A549 treated with CpdA at 1 μM for 4 hours (cell line): ENCODE data around the gene DRD4. TPM values are rescaled to one million over a fixed set of nuclear protein-coding genes. Genes with fewer than 3 reads are reported as not detected.

Experiments
- total RNA-seq: library from RNA; stranded (reverse); fragments of 200-300 nt; extraction: Qiagen RNA extraction; gene quantifications from 5 replicates; pipeline ENCODE4 v1.2.3, GENCODE V29; 2022; ENCODE audit warnings: low read depth

Gene DRD4
- total RNA-seq: 0.13 to 0.41 TPM (median 0.28 TPM) in 4 of 5 replicates, not detected in the other

GRCh38 chr11:636511-637332 is at the start of gene DRD4:
Gene DRD4, plus strand, starts transcription at chr11:637269. Its CDS starts 36 bp downstream, at chr11:637305.

GRCh38 chr11:615504-616319 is 21.4 kb upstream of the DRD4 start, which contains the start of gene IRF7:
Gene IRF7, minus strand, starts transcription at chr11:615950. Its CDS starts 586 bp downstream, at chr11:615364.

GRCh38 chr11:624705-625635 is 12.1 kb upstream of the DRD4 start, which contains the start of gene CDHR5:
Gene CDHR5, minus strand, starts transcription at chr11:624955. Its CDS starts 53 bp downstream, at chr11:624902.

GRCh38 chr11:626475-627307 is 10.4 kb upstream of the DRD4 start, which contains the start of gene SCT:
Gene SCT, minus strand, starts transcription at chr11:627181. Its CDS starts 38 bp downstream, at chr11:627143.

Other genes starting within 250 kb of the DRD4 start
- gene PKP3, start 243.1 kb upstream of the DRD4 start, total RNA-seq: 31.0 to 40.9 TPM (median 35.4 TPM) in 5 replicates
- 58.8 to 99.8 TPM (median 88.2 TPM) in 5 replicates for gene SIGIRR, start 222.3 kb upstream of the DRD4 start, total RNA-seq
- 0.51 to 1.2 TPM (median 0.77 TPM) in 5 replicates for gene ANO9, start 195.3 kb upstream of the DRD4 start, total RNA-seq
- gene PTDSS2, start 187.0 kb upstream of the DRD4 start, total RNA-seq: 35.2 to 48.4 TPM (median 45.1 TPM) in 5 replicates
- 122 to 172 TPM (median 165 TPM) in 5 replicates for gene RNH1, start 130.0 kb upstream of the DRD4 start, total RNA-seq
- 92.4 to 151 TPM (median 143 TPM) in 5 replicates for gene HRAS, start 101.7 kb upstream of the DRD4 start, total RNA-seq
- gene LRRC56, start 99.7 kb upstream of the DRD4 start, total RNA-seq: 0.55 to 0.74 TPM (median 0.66 TPM) in 5 replicates
- gene LMNTD2, start 76.5 kb upstream of the DRD4 start, total RNA-seq: 2.0 to 3.5 TPM (median 2.3 TPM) in 5 replicates
- 30.8 to 37.0 TPM (median 33.0 TPM) in 5 replicates for gene RASSF7, start 76.3 kb upstream of the DRD4 start, total RNA-seq
- gene PHRF1, start 60.8 kb upstream of the DRD4 start, total RNA-seq: 28.0 to 34.8 TPM (median 34.2 TPM) in 5 replicates
- gene IRF7, start 21.3 kb upstream of the DRD4 start, total RNA-seq: 4.7 to 6.9 TPM (median 6.3 TPM) in 5 replicates
- gene CDHR5, start 12.3 kb upstream of the DRD4 start, total RNA-seq: 0.03 to 0.19 TPM (median 0.03 TPM) in 3 of 5 replicates, not detected in the others
- gene SCT, start 10.1 kb upstream of the DRD4 start, total RNA-seq: not detected in 5 replicates
- gene DEAF1, start 58.0 kb downstream of the DRD4 start, total RNA-seq: 25.7 to 36.7 TPM (median 34.9 TPM) in 5 replicates
- 8.9 to 11.1 TPM (median 10.7 TPM) in 5 replicates for gene TMEM80, start 58.5 kb downstream of the DRD4 start, total RNA-seq
- 78.2 to 132 TPM (median 114 TPM) in 5 replicates for gene EPS8L2, start 69.0 kb downstream of the DRD4 start, total RNA-seq
- 415 to 447 TPM (median 432 TPM) in 5 replicates for gene TALDO1, start 110.2 kb downstream of the DRD4 start, total RNA-seq
- gene GATD1, start 140.2 kb downstream of the DRD4 start, total RNA-seq: 38.5 to 51.7 TPM (median 45.2 TPM) in 5 replicates
- gene CEND1, start 152.8 kb downstream of the DRD4 start, total RNA-seq: 1.6 to 1.8 TPM (median 1.7 TPM) in 5 replicates
- 23.3 to 38.0 TPM (median 36.9 TPM) in 5 replicates for gene SLC25A22, start 161.0 kb downstream of the DRD4 start, total RNA-seq
- gene PIDD1, start 168.0 kb downstream of the DRD4 start, total RNA-seq: 8.7 to 15.1 TPM (median 14.5 TPM) in 5 replicates
- gene RPLP2, start 172.7 kb downstream of the DRD4 start, total RNA-seq: 1,534 to 2,430 TPM (median 2,343 TPM) in 5 replicates
- 33.3 to 63.5 TPM (median 54.2 TPM) in 5 replicates for gene PNPLA2, start 181.6 kb downstream of the DRD4 start, total RNA-seq
- 2.1 to 4.9 TPM (median 3.6 TPM) in 5 replicates for gene CRACR2B, start 190.7 kb downstream of the DRD4 start, total RNA-seq
- 725 to 823 TPM (median 751 TPM) in 5 replicates for gene CD151, start 195.7 kb downstream of the DRD4 start, total RNA-seq
- gene POLR2L, start 205.3 kb downstream of the DRD4 start, total RNA-seq: 565 to 731 TPM (median 616 TPM) in 5 replicates
- 117 to 183 TPM (median 173 TPM) in 5 replicates for gene TSPAN4, start 205.6 kb downstream of the DRD4 start, total RNA-seq